Endometrial microvascular endothelial cells (primary cell): ENCODE data around the gene RFESD. TPM values are rescaled to one million over a fixed set of nuclear protein-coding genes. Genes with fewer than 3 reads are reported as not detected.

ENCODE experiments used
- in situ Hi-C: cut with HindIII; loops from 2 replicates; pipeline ENCODE4 v1.10.0; 2017; ENCODE audit warnings: low sequenced_read_pairs, low pct_unique_long_range_greater_than_20kb; ENCODE audit errors: inconsistent ontology term
- total RNA-seq: library from RNA; depleted of rRNA; stranded (reverse); fragments of >200 nt; gene quantifications from one replicate; pipeline ENCODE4 v1.2.3, GENCODE V29; 2015; ENCODE audit errors: inconsistent ontology term

Gene RFESD
- total RNA-seq = 0.84 TPM

DNA sequence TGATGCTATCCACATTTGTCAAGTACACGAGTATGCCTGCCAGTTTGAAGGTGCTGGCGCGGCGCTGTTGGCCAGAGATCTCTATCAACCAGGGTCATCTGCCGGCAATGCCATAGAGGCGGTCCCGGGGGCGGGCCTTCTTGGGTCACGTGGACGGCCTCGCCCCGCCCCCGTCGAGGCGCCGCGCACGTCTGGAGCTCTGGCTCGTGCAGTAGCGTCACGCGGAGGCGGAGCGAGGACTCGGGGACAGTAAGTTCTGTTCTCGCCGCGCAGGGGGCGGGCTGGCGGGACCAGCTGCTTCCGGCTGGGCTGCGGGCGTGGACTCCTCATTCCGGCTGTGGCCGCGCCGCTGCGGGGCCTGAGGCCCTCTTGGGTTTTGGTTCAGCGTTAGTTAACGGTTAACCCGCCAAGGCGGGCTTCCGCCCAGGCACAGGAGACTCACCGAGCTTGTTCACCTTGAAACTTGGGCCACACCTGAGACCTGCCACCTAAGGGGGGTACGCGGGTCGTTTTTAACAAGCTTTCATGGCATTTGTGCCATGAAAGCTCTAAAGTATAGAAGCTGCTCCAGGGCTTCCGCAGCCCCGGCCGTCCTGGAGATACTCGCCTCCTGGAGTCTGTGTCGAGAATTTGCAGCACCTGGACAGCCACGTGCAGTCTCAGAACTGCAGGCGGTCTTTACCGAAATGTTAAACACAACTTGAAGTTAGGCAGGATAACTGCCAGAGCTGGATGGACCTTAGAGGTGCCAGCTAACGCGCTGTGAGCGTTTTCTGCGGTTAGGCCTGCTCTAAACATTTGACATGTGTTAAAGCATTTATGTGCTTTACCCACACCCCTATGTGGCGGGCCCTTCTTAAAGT, at the start of gene RFESD:
RFESD (plus strand) TSS at position 209 of the 863 bp plus-strand sequence. CDS start 5,495 bp downstream, outside the sequence.
- in situ Hi-C loops = no loop called here

DNA sequence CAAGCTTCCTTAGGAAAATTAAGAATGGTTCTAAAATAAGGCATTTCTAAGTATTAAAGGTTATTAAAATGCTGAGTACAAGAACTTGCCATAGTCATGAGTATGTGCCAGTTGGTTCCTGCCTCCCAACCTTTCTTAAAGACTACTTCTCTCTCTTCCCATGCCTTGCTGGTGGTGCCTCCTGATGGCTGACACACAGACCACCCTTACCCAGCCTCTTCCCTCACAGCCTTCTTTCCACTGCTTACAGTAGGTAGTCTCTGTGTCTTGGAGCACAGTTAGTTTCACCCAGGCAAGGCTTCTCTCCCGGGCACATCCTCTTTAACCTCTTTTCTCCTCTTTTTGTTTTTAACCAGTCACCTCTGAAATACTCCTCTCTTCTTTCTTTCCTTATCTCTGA, 47.3 kb upstream of the RFESD start:
- in situ Hi-C loops = no loop called here

DNA sequence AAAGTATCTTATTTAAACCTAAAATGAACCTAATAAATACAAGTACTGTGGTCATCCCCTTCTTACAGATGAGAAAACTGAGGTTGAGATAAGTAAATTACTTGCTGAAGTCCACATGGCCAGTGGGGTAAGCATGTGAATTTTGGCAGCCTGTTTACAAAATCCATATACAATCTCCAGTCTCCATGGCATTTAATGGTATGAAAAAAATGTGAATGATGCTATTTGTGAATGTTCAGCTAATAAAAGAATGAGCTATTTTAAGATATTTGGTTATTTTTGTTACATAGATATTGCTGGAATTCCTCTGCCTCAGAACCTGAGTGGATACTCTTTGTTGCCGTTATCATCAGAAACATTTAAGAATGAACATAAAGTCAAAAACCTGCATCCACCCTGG, 46.0 kb upstream of the RFESD start:
- in situ Hi-C loops = no loop called here

DNA sequence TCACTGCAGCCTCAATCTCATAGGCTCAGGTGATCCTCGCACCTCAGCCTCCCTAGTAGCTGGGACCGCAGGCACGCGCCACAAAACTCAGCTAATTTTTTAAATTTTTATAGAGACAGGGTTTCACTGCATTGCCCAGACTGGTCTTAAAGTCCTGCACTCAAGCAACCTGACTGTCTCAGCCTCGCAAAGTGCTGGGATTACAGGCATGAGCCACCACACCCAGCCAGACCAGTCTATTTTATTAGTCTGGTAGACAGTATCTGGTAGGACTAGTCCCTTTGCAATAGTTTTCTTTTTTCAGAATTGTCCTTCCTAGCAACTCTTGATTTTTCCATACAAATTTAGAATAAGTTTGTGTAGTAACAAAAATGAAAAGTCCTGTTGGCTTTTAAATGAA, 40.8 kb upstream of the RFESD start:
- in situ Hi-C loops = no loop called here

DNA sequence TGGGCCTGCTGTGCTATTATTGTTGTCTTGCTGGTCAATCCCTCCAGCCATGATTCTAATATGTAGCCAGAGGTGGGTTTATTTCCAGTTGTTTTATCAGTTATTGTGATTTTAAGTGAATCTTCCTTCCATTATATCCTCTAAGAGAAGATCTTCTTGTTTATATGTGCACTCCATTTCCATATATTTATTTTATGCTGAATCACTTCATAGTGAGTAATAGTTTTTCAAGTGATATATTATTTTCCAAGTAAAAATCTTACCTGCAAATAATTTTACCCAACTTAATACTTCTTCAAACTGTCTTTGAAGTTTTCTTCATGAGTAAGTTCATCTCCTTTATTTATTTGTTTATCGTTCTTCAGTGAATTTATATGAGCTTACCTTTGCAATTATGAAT, 40.2 kb upstream of the RFESD start:
- in situ Hi-C loops = no loop called here

DNA sequence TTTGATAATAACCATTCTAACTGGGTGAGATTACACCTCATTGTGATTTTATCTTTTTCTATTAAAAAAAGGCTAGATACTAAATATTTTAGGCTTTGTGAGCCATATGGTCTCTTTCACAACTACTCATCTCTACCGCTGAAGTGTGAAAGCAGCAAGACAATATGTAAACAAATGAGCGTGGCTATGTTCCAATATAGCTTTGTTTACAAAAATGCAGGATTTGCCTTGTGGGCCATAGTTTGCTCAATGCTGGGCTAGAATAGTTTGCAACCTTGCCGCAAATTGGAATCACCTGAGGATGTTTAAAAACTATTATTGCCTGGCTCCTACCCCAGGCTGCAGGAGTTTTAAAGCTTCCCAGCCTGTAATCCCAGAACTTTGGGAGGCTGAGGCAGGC, 36.9 kb upstream of the RFESD start:
- in situ Hi-C loops = no loop called here

DNA sequence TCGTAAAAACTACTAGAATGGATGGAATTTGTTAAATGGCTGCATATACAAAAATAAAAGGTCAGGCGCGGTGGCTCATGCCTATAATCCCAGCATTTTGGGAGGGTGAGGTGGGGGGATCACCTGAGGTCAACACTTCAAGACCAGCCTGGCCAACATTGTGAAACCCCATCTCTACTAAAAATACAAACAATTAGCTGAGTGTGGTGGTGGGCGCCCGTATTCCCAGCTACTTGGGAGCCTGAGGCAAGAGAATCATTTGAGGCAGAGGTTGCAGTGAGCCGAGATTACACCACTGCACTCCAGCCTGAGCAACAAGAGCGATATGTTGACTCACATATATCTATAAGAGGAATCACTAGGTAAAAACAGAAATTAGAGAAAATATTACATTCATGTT, 36.0 kb upstream of the RFESD start:
- in situ Hi-C loops = no loop called here

DNA sequence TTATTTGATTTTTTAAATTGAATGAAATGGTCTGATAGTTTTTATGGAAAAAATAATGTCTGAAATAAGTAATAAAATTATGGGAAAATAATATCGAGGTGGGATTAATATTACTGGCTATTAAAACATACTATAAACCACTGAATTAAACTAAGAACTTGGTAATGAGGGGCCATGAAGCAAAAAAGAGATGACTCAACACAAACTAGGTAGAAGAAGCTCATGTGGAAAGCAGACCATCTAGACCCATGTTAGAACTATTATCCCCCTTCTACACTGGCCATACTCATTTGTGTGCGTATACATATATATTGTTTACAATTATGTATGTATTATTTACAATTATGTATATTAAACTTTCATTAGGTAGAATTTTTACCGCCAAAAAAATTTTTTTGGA, 35.2 kb upstream of the RFESD start:
- in situ Hi-C loops = no loop called here

DNA sequence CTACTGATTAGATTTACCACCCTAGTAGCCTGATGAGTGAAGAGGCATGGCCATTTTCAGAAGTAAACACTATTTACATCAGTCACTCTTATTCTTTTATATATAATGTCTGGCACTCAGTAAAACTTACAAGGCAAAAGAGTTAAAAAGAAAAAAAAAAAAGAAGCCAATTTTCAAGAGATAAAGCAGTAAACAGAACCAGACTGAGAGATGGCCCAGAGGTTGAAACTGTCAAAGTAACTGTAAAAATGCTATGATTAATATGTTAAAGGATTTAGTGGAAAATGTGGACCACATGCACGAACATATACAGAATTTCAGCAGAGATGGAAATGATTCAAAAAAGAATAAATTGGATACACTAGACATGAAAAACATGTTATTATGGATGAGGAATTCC, 33.1 kb upstream of the RFESD start:
- in situ Hi-C loops = no loop called here

DNA sequence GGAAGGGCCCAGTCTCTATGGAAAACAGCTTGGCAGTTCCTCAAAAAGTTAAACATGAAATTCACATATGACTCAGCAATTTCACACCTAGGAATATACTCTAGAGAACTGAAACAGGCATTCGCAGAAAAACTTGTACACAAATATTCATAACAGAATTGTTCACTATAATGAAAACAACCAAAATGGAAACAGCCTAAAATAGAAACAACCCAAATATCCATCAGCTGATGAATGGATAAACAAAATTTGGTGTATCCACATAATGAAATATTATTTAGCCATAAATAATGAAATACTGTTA, 31.5 kb upstream of the RFESD start:
- in situ Hi-C loops = no loop called here

DNA sequence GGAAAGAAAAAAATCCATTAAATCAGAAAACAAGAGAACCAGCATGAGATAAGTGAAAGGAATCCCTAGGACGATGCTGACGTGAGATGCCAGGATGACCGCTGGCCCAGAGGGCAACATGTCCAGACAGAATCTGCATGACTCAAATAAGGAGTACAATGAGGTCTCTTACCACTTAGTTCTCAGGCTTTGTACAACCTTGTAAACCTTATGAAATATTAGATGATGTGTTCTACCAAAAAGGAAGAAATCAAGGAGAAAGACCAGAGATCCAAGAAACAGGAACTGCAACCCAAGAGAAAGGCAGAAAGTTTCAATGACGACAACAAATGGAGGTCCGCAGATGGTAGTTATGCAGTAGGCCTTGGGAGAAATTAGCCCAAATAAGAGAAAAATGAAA, 29.5 kb upstream of the RFESD start:
- in situ Hi-C loops = no loop called here

DNA sequence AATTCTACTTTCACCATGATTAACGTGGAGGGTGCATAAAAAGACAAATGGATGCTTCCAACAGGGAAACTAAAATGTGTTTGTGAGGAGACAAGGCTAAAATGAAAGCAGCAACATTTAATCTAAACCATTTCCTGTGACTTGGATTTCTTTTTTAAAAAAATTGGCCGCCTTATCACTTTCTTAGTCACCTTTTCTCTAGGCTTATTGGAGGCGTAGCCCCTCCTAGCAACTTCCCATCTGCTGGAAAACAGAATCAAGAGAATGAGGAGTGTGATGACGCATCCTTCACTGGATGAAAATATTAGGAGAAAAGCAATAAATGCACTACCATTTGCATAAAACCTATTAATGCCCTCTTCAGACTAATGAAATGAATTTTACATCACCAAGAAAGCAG, 27.5 kb upstream of the RFESD start:
- in situ Hi-C loops = no loop called here

DNA sequence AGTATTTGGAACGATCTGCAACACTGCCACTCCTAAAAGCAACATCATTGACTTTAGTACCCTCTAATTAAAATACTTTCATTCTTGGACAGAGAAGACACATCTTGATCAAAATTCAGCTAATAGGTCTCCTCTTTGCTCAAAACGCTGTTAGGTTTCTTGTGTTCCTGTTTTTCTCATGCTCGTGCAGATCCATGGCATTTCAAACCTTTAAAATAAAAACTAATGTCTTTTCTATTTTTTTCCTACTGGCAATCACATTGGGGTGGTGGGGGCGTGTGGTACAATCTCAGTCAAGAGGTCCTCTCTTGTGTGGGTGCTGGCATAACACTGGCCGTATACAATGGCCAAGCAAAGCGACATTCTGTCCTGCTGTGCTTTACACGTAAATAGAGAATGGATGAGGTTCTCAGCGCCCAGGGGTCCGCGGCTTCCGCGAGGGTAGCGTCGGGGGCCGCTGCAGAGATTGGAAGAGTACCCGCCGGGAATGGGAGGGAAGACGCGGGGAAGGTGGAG, 27.0 kb upstream of the RFESD start:
- in situ Hi-C loops = no loop called here

DNA sequence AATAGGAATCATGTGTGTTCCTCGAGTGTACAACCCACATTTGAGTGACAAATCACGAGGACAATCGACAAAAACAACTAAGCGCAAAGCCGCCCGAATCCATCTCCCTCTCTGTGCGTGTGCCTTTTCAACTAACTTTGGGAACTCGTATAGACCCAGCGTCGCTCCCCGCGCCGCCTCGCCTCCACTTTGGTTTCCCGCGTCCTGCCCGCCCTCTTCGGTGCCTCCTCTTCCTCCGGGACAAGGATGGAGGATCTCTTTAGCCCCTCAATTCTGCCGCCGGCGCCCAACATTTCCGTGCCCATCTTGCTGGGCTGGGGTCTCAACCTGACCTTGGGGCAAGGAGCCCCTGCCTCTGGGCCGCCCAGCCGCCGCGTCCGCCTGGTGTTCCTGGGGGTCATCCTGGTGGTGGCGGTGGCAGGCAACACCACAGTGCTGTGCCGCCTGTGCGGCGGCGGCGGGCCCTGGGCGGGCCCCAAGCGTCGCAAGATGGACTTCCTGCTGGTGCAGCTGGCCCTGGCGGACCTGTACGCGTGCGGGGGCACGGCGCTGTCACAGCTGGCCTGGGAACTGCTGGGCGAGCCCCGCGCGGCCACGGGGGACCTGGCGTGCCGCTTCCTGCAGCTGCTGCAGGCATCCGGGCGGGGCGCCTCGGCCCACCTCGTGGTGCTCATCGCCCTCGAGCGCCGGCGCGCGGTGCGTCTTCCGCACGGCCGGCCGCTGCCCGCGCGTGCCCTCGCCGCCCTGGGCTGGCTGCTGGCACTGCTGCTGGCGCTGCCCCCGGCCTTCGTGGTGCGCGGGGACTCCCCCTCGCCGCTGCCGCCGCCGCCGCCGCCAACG, 26.3 kb upstream of the RFESD start, which contains the start of gene GPR150:
GPR150 (plus strand) TSS at position 58 of the 840 bp plus-strand sequence; CDS start at position 247, 189 bp downstream.
- in situ Hi-C loops = no loop called here

DNA sequence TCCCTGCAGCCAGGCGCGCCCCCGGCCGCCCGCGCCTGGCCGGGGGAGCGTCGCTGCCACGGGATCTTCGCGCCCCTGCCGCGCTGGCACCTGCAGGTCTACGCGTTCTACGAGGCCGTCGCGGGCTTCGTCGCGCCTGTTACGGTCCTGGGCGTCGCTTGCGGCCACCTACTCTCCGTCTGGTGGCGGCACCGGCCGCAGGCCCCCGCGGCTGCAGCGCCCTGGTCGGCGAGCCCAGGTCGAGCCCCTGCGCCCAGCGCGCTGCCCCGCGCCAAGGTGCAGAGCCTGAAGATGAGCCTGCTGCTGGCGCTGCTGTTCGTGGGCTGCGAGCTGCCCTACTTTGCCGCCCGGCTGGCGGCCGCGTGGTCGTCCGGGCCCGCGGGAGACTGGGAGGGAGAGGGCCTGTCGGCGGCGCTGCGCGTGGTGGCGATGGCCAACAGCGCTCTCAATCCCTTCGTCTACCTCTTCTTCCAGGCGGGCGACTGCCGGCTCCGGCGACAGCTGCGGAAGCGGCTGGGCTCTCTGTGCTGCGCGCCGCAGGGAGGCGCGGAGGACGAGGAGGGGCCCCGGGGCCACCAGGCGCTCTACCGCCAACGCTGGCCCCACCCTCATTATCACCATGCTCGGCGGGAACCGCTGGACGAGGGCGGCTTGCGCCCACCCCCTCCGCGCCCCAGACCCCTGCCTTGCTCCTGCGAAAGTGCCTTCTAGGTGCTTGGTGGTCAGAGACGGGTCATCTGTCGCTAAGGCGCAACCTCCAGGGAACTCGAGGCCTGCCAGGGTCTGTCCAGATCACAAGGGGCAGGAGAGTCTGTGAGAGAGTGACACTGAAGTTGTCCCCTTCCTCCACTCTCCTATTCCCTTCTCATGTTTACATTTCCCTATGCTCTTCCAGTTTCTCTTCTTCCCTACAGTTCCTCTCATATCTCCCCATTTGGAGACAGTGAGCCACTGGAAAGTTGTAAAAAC, 25.4 kb upstream of the RFESD start:
- in situ Hi-C loops = no loop called here

DNA sequence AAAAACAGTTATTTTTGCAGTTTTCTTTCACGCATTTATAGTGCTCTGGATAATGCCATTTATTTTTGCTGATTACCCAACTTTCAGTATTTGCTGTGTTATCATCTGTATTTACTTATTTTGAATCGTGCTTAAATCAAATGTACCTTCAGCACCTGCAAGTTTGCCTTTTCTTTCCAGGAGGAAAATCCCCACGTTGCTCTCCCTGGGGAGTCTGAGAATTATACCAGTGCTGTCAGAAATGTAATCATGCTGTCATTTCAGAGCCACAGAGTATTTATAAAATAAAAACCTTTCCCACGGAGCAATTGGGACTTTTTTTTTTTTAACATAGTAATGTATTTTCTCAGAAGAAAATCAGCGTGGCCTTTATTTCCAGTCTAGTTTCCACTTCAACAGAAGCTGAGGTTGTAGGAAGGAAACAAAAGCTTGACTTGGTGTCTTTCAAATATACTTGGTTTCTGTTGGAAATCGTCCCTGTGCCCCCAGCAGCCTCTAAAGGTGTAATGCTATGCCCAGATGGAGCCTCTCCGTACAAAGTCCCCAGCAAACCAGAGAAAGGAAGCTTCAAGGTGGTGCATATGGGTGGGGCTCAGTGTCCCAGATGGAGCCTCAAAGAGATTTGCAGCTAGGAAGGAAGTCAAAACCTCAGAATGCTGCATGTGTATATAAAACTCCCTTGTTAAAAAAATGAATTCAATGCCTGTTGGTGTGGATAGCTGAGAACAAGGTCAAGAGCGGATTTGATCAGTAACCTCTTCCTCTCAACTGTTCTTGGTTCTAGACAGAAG, 24.5 kb upstream of the RFESD start:
- in situ Hi-C loops = no loop called here

DNA sequence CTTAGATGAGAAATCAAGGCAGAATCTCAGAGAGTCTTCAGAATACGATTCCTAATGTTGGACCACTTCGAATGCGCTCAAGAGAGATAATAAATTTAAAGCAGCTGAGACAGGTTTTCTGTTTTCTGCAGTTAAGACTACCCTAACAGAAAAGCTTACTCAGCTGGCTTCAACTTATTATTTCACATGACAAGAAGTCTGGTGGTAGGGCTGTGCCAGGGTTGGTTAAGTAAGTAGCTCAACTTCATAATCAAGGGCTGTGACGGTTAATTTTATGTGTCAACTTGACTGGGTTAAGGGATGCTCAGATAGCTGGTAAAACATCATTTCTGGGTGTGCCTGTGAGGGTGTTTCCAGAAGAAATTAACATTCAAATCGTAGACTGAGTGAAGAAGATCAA, 22.9 kb upstream of the RFESD start:
- in situ Hi-C loops = no loop called here

DNA sequence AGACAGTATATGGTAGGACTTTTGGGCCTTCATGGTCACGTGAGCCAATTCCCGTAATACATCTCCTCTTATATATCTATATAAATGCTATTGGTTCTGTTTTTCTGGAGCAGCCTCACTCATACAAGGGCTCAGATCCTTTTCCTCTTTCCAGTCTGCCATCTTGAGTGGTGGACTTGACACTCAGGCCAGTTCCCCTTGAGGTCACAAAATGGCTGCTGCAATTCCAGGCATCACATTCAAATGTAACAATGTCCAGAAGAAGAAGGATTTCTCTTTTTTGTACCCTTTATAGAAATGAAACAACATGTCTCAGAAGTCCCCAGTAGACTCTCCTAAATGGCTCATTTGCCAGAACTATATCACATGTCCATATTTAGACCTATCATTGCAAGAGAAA, 22.2 kb upstream of the RFESD start:
- in situ Hi-C loops = no loop called here
